Loucy (cell line): ENCODE results near the gene UNC93A.

Source experiments
- H2AFZ ChIP-seq: fragments of 200-600 bp; sonication (generic); 2 replicates; pipeline ENCODE4 v1.6.0; 2016; ENCODE audit warnings: antibody characterized with exemption, mild to moderate bottlenecking, low read length, moderate library complexity
- H3F3A ChIP-seq: fragments of 200-600 bp; 2 replicates; pipeline ENCODE4 v1.6.0; 2016; ENCODE audit warnings: antibody characterized with exemption, low read depth, mild to moderate bottlenecking
- H3K27me3 ChIP-seq: fragments of 200-600 bp; sonication (generic); 2 replicates; pipeline ENCODE4 v1.6.1; 2014; ENCODE audit warnings: low read length, mild to moderate bottlenecking; ENCODE audit not compliant: insufficient read depth, poor library complexity, severe bottlenecking
- H3K36me3 ChIP-seq: fragments of 200-600 bp; sonication (generic); 2 replicates; pipeline ENCODE4 v1.6.1; 2016; ENCODE audit warnings: low read length; ENCODE audit not compliant: insufficient read depth
- H3K4me1 ChIP-seq: fragments of 200-600 bp; sonication (generic); 2 replicates; pipeline ENCODE4 v1.5.1; 2014; ENCODE audit warnings: low read length, mild to moderate bottlenecking; ENCODE audit not compliant: insufficient read depth, poor library complexity, severe bottlenecking
- H3K4me2 ChIP-seq: fragments of 200-600 bp; sonication (generic); 2 replicates; pipeline ENCODE4 v1.6.0; 2014; ENCODE audit warnings: antibody characterized with exemption, low read length, low read depth, mild to moderate bottlenecking; ENCODE audit not compliant: poor library complexity, severe bottlenecking
- H3K4me3 ChIP-seq: fragments of 200-600 bp; sonication (generic); 2 replicates; pipeline ENCODE4 v1.5.1; 2014; ENCODE audit warnings: low read length, mild to moderate bottlenecking, mixed read lengths; ENCODE audit not compliant: poor library complexity, severe bottlenecking
- H3K79me2 ChIP-seq: fragments of 200-600 bp; sonication (generic); 2 replicates; pipeline ENCODE4 v1.6.1; 2014; ENCODE audit warnings: low read length; ENCODE audit not compliant: insufficient read depth
- H3K9ac ChIP-seq: fragments of 200-600 bp; sonication (generic); 2 replicates; pipeline ENCODE4 v1.6.0; 2014; ENCODE audit warnings: mild to moderate bottlenecking, low read depth, low read length, moderate library complexity; ENCODE audit not compliant: poor library complexity, severe bottlenecking
- H3K9me2 ChIP-seq: fragments of 200-600 bp; sonication (generic); replicated peaks from 2 replicates; pipeline ENCODE4 v1.6.1; 2016; ENCODE audit warnings: low read depth, low read length, mixed read lengths
- H3K9me3 ChIP-seq: fragments of 200-600 bp; sonication (generic); 2 replicates; pipeline ENCODE4 v1.6.1; 2014; ENCODE audit warnings: mild to moderate bottlenecking, antibody characterized with exemption, low read length, low read depth; ENCODE audit not compliant: insufficient read depth
- H4K20me1 ChIP-seq: fragments of 200-600 bp; sonication (generic); 2 replicates; pipeline ENCODE4 v1.6.0; 2014; ENCODE audit warnings: antibody characterized with exemption, low read length, mild to moderate bottlenecking; ENCODE audit not compliant: insufficient read depth, poor library complexity, severe bottlenecking
- EZH2phosphoT487 ChIP-seq: fragments of 200-600 bp; IDR thresholded peaks from 2 replicates; pipeline ENCODE4 v1.6.1; 2018; ENCODE audit warnings: antibody characterized with exemption, mild to moderate bottlenecking, moderate library complexity, borderline replicate concordance
- TF ChIP-seq, protein P1 (sequence below): fragments of 200-600 bp; sonication (generic); conservative IDR thresholded peaks from 2 replicates; pipeline ENCODE4 v1.5.1; 2014; ENCODE audit warnings: mild to moderate bottlenecking, antibody characterized with exemption, low read length

UNC93A gene

DNA sequence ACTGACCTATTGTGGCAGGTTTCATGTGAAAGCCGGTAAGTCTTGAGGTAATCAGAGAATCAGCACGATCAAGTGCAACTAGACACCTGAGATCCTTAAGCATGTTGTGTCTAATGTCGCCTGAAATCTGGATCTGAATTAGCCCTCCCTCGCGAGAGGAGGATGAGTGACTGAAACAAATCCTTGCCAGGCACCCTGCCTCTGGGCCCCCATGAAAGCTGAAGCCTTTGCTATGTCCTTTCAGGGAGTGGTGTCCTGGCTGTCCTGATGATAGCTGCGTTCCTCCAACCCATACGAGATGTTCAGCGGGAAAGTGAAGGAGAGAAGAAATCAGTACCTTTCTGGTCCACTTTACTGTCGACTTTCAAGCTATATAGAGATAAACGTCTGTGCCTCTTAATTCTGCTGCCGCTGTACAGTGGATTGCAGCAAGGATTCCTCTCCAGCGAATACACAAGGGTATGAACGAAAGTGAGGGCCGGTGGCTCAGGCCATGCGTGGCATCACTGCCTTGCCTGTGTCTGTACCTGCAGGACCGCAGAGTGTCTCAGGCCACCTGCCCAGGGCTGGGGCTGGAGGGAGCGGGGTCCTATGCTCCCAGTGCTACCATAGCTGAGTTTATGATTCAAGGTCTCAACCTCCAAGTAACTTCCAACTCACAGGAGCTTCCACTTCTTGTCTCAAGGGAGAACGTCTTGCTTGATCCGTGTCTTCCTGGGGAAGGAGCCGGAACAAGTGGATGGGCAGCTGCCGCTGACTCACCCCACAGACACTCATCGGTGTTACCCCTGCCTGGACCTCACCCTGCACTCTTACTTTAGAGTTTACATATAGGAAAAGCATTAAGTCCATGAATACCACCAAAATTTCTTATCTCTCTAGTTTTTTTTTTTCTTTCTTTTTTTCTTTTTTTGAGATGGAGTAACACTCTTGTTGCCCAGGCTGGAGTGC, 12.8 kb downstream of the UNC93A start:
- TF ChIP-seq EZH2phosphoT487: no peak
- TF ChIP-seq, protein P1, sequence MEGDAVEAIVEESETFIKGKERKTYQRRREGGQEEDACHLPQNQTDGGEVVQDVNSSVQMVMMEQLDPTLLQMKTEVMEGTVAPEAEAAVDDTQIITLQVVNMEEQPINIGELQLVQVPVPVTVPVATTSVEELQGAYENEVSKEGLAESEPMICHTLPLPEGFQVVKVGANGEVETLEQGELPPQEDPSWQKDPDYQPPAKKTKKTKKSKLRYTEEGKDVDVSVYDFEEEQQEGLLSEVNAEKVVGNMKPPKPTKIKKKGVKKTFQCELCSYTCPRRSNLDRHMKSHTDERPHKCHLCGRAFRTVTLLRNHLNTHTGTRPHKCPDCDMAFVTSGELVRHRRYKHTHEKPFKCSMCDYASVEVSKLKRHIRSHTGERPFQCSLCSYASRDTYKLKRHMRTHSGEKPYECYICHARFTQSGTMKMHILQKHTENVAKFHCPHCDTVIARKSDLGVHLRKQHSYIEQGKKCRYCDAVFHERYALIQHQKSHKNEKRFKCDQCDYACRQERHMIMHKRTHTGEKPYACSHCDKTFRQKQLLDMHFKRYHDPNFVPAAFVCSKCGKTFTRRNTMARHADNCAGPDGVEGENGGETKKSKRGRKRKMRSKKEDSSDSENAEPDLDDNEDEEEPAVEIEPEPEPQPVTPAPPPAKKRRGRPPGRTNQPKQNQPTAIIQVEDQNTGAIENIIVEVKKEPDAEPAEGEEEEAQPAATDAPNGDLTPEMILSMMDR: no peak
- H2AFZ ChIP-seq: no peak overlapping the region
- H3K9me2 ChIP-seq: no peaks in the 10 kb centered on the region
- no peaks in the 10 kb centered on the region for H3F3A ChIP-seq
- H3K4me2 ChIP-seq: no peak overlapping the region
- no peak overlapping the region for H3K4me3 ChIP-seq
- H4K20me1 ChIP-seq: no peaks in the 10 kb centered on the region
- no peaks in the 10 kb centered on the region for H3K4me1 ChIP-seq
- no peaks in the 10 kb centered on the region for H3K79me2 ChIP-seq
- H3K36me3 ChIP-seq: no peaks in the 10 kb centered on the region
- H3K9me3 ChIP-seq: peaks cover 4% of the 10 kb centered on the region; the same call in 1 of the 2 replicates
- H3K9ac ChIP-seq: no peak overlapping the region
- H3K27me3 ChIP-seq: no peaks in the 10 kb centered on the region

DNA sequence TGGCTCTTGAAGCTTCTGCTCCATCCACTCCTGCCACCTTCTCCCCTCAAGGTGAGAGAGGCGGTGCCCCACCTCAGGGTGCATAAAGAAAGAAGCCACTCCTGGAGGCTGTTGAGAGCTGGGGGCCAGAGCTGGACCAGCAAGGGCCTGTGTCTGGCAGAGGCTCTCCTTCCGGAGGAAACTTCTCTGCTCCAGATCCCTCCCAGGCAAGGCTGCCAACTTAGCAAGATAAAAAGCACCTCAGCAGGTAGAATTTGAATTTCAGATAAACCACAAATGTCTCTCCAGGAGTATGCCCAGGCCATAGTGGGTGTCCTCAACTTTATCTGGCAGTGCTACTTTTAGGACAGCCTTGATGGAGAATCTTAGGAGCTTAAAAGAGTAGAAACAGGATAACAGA, 13.8 kb downstream of the UNC93A start:
- Histone ChIP-seq H3F3A (no peaks in the 10 kb centered on the region), H3K9me3 (no peaks in the 10 kb centered on the region; the same call in 1 of the 2 replicates), H2AFZ (no peak overlapping the region), H3K4me1 (no peaks in the 10 kb centered on the region), H3K4me2 (no peak overlapping the region), H3K36me3 (no peaks in the 10 kb centered on the region), H3K9me2 (no peaks in the 10 kb centered on the region), H4K20me1 (no peaks in the 10 kb centered on the region), H3K79me2 (no peaks in the 10 kb centered on the region), H3K27me3 (no peaks in the 10 kb centered on the region), H3K4me3 (no peak overlapping the region), H3K9ac (no peak overlapping the region)
- TF ChIP-seq EZH2phosphoT487: no peak
- TF ChIP-seq, protein P1: no peak

DNA sequence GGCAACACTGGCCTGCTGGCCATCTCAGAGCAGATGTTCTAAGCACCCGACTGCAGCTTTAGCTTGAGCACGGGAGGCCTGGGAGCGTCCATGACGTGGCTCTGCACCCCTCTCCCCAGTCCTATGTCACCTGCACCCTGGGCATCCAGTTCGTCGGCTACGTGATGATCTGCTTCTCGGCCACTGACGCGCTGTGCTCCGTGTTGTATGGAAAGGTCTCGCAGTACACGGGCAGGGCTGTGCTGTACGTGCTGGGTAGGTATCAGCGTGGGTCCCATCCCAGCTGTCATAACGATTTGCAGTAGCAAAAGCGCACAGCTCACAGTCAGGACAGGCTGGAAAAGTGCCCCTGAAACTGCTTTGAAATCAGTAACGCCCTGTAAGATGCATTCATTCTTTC, 14.7 kb downstream of the UNC93A start:
- no peak overlapping the region for H3K4me3 ChIP-seq
- H4K20me1 ChIP-seq: no peaks in the 10 kb centered on the region
- H3F3A ChIP-seq: no peaks in the 10 kb centered on the region
- H3K9me3 ChIP-seq: no peaks in the 10 kb centered on the region; the same call in 1 of the 2 replicates
- H3K4me2 ChIP-seq: no peak overlapping the region
- H3K79me2 ChIP-seq: no peaks in the 10 kb centered on the region
- no peak overlapping the region for H2AFZ ChIP-seq
- H3K9ac ChIP-seq: no peak overlapping the region
- TF ChIP-seq EZH2phosphoT487: no peak
- H3K4me1 ChIP-seq: no peaks in the 10 kb centered on the region
- H3K9me2 ChIP-seq: no peaks in the 10 kb centered on the region
- no peaks in the 10 kb centered on the region for H3K27me3 ChIP-seq
- H3K36me3 ChIP-seq: no peaks in the 10 kb centered on the region
